Mononuclear cell (primary cell): ENCODE measurements around the gene KLK8. TPM values are rescaled to one million over a fixed set of nuclear protein-coding genes. Genes with fewer than 3 reads are reported as not detected.

Source experiments
- H3K27me3 ChIP-seq: 2 replicates; pipeline ENCODE4 v1.6.0; 2011; ENCODE audit warnings: low read length, control low read depth; ENCODE audit not compliant: insufficient read depth
- H3K4me1 ChIP-seq: 2 replicates; pipeline ENCODE4 v1.5.1; 2011; ENCODE audit warnings: mild to moderate bottlenecking, low read length, control low read depth; ENCODE audit not compliant: insufficient read depth
- H3K4me3 ChIP-seq: 2 replicates; pipeline ENCODE4 v1.5.1; 2011; ENCODE audit warnings: mild to moderate bottlenecking, low read length, moderate library complexity
- H3K9me3 ChIP-seq: 2 replicates; pipeline ENCODE4 v1.5.1; 2011; ENCODE audit warnings: low read depth, mild to moderate bottlenecking, control low read depth, low read length
- total RNA-seq: library from RNA; depleted of rRNA; stranded (reverse); fragments of >200 nt; gene quantifications from one replicate; pipeline ENCODE4 v1.2.3, GENCODE V29; 2012

Gene KLK8
- total RNA-seq, 1 donor = not detected

- Histone ChIP-seq H3K9me3 (no peaks in the 10 kb centered on the region), H3K27me3 (peaks cover 1% of the 10 kb centered on the region), H3K4me3 (no peak overlapping the region), H3K4me1 (no peaks in the 10 kb centered on the region)
Measured at GRCh38 chr19:51025401-51025800, 24.0 kb upstream of the KLK8 start.

- Histone ChIP-seq H3K9me3 (no peaks in the 10 kb centered on the region), H3K4me1 (no peaks in the 10 kb centered on the region), H3K27me3 (peaks cover 6% of the 10 kb centered on the region), H3K4me3 (no peak overlapping the region)
Measured at GRCh38 chr19:51024924-51025323, 23.5 kb upstream of the KLK8 start.

GRCh38 chr19:51023946-51024345 lies 22.5 kb upstream of the KLK8 start:
- Histone ChIP-seq H3K9me3 (no peaks in the 10 kb centered on the region), H3K27me3 (peaks cover 13% of the 10 kb centered on the region), H3K4me1 (peaks cover 5% of the 10 kb centered on the region), H3K4me3 (no peak overlapping the region)

GRCh38 chr19:51022526-51022925 lies 21.1 kb upstream of the KLK8 start:
- peaks cover 6% of the 10 kb centered on the region for H3K4me1 ChIP-seq
- H3K4me3 ChIP-seq = no peak overlapping the region
- peaks cover 22% of the 10 kb centered on the region for H3K27me3 ChIP-seq
- no peaks in the 10 kb centered on the region for H3K9me3 ChIP-seq

- Histone ChIP-seq H3K9me3 (no peaks in the 10 kb centered on the region), H3K27me3 (peaks cover 33% of the 10 kb centered on the region), H3K4me3 (no peak overlapping the region), H3K4me1 (peaks cover 6% of the 10 kb centered on the region)
Measured at GRCh38 chr19:51020988-51021651, 19.7 kb upstream of the KLK8 start.

GRCh38 chr19:51019544-51019925 lies 18.1 kb upstream of the KLK8 start, which contains the start of gene KLK10:
Gene KLK10 (minus strand): TSS chr19:51019709. CDS start chr19:51019130, 579 bp downstream.
- peaks cover 6% of the 10 kb centered on the region for H3K4me1 ChIP-seq
- peaks cover 40% of the 10 kb centered on the region for H3K27me3 ChIP-seq
- no peaks in the 10 kb centered on the region for H3K9me3 ChIP-seq
- no peak within 1 kb of the TSS for H3K4me3 ChIP-seq

- no peaks in the 10 kb centered on the region for H3K9me3 ChIP-seq
- peaks cover 40% of the 10 kb centered on the region for H3K27me3 ChIP-seq
- H3K4me3 ChIP-seq = no peak overlapping the region
- H3K4me1 ChIP-seq = peaks cover 6% of the 10 kb centered on the region
Measured at GRCh38 chr19:51018745-51019543, 17.5 kb upstream of the KLK8 start.

- Histone ChIP-seq H3K9me3 (no peaks in the 10 kb centered on the region), H3K4me3 (no peak overlapping the region), H3K4me1 (peaks cover 6% of the 10 kb centered on the region), H3K27me3 (peaks cover 40% of the 10 kb centered on the region)
Measured at GRCh38 chr19:51016798-51017683, 15.6 kb upstream of the KLK8 start.

- Histone ChIP-seq H3K27me3 (peaks cover 40% of the 10 kb centered on the region), H3K4me3 (no peak overlapping the region), H3K9me3 (no peaks in the 10 kb centered on the region), H3K4me1 (peaks cover 6% of the 10 kb centered on the region)
Measured at GRCh38 chr19:51015691-51016267, 14.4 kb upstream of the KLK8 start.

GRCh38 chr19:51014242-51014641 lies 12.8 kb upstream of the KLK8 start:
- Histone ChIP-seq H3K4me1 (peaks cover 4% of the 10 kb centered on the region), H3K9me3 (no peaks in the 10 kb centered on the region), H3K27me3 (peaks cover 30% of the 10 kb centered on the region), H3K4me3 (no peak overlapping the region)

GRCh38 chr19:51012661-51013190 lies 11.3 kb upstream of the KLK8 start:
- Histone ChIP-seq H3K27me3 (peaks cover 20% of the 10 kb centered on the region), H3K9me3 (no peaks in the 10 kb centered on the region), H3K4me3 (no peak overlapping the region), H3K4me1 (no peaks in the 10 kb centered on the region)

- H3K4me1 ChIP-seq = no peaks in the 10 kb centered on the region
- peaks cover under 1% of the 10 kb centered on the region for H3K27me3 ChIP-seq
- H3K9me3 ChIP-seq = no peaks in the 10 kb centered on the region
- no peak overlapping the region for H3K4me3 ChIP-seq
Measured at GRCh38 chr19:51010066-51010795, 8.8 kb upstream of the KLK8 start.

GRCh38 chr19:51009061-51009891 lies 7.9 kb upstream of the KLK8 start:
- Histone ChIP-seq H3K27me3 (no peaks in the 10 kb centered on the region), H3K4me3 (no peak overlapping the region), H3K9me3 (no peaks in the 10 kb centered on the region), H3K4me1 (no peaks in the 10 kb centered on the region)
